Activated CD4-positive, CD25-positive, alpha-beta regulatory T cell (primary cell): Measurements from ENCODE around the gene SKIDA1.
"Not testable (repeated sequence)": the region's sequence is repeated elsewhere in the genome, so short reads cannot be mapped to it uniquely, and the experiment has no call there.

ENCODE experiments used
- DNase-seq, 4 experiments: peaks; one replicate each; lab custom pipeline; 2025; lab: John Stamatoyannopoulos, UW

The SKIDA1 gene

DNA sequence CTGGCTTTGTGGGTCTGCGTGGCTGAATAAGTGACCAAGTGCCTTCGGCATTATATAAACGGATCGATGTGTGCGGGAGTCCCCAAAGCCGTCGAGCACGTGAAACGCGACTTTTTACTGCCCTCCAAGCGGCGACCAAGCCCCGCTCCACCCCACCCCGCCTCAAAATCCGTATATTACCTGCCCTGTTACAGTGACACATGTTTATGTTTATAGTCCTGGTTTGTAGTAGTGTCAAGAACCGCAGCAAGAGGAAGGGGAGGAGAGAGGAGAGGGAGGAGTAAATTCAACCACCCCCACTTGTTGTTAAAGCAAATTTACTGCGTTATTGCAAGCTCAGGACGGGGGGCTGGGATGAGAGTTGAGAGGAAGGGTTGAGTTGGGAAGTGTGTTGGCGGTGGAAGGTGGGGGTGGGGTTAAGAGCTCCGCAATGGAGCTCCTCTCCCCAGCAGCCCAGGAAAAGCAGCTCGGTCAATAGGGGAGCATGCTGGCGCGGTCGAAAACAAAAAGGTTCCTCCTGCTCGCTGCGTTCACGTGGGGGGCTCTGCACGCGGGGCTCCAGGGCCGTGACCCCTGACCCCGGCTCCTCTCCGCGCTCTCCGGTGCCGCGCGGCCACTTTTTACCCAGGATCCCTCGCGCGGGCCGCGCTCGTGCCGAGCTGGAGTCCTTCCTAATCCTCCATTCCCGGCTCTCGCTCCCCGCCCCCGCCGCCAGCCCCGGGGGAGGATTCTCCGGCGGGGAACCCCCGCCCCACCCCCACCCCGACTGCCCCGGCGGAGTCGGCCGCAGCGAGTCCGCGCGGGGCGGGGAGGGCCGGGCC, at the start of gene SKIDA1:
Gene SKIDA1, minus strand, starts transcription at position 316 of the 821 bp plus-strand sequence. CDS start 7,860 bp downstream, outside the sequence.
- peak; percentile 16 to 30 (median 22) for DNase-seq

DNA sequence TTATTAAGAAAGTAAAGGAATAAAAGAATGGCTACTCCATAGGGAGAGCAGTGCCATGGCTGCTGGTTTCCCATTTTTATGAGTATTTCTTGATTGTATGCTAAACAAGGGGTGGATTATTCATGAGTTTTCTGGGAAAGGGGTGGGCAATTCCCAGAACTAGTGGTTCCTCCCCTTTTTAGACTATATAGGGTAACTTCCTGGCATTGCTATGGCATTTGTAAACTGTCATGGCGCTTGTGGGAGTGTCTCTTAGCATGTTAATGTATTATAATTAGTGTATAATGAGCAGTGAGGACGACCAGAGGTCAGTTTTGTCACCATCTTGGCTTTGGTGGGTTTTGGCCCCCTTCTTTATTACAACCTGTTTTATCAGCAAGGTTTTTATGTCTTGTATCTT, 49.0 kb upstream of the SKIDA1 start:
- DNase-seq = not testable (repeated sequence)

DNA sequence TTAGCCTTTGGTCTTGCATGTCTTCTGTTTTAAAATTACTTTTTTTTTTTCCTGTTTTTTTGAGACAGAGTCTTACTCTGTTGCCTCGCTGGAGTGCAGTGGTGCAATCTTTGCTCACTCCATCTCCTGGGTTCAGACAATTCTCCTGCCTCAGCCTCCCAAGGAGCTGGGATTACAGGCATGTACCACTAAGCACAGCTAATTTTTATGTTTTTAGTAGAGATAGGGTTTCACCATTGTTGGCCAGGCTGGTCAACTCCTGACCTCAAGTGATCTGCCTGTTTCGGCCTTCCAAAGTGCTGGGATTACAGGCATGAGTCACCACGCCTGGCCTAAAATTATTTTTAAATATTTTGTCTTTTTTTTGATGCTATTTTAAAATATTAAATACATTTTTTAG, 47.1 kb upstream of the SKIDA1 start:
- DNase-seq = no peak

DNA sequence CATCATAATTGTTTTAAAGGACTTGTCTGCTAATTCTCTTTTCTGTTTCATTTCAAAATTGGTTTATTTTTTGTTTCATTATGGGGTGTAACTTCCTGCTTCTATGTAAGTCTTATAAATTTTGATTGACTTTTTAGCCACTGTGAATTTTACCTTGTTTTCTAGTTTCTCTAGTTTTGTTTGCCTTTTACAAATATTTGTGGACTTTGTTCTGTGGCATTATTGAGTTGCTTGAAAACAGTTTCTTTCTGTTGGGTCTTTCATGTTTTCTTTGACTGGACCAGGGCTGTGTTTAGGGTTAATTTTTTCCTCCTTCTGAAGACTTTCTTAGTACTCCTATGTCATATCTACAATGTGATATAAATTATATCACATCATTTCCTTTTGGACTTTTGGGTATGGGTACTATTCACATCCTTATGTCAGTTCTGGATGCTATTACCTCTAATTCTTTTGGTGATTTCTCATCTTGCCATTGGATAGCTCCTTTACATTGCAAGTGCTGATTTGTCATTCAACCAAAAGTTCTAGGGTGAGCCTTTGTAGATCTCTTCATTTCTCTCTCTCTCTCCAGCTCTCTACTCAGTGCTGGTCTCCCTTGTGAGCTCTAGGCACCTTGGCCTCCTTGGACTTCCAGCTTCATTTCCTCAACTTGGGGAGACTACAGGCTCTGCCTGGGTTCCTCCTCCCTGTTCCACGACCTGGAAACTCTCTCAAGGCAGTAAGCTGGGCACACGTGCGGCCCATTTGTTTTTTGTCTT, 45.5 kb upstream of the SKIDA1 start:
- DNase-seq = no peak

DNA sequence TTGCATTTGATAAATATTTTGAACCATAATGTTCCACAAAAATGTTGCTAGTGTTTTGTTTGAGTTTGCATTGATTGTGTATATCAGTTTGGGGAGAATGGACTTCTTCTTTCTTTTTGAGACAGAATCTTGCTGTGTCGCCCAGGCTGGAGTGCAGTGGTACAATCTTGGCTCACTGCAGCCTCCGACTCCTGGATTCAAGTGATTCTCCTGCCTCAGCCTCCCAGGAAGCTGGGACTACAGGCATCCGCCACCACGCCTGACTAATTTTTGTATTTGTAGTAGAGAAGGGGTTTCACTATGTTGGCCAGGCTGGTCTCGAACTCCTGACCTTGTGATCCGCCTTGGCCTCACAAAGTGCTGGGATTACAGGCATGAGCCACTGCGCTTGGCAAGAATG, 33.5 kb upstream of the SKIDA1 start:
- DNase-seq = not testable (repeated sequence)

DNA sequence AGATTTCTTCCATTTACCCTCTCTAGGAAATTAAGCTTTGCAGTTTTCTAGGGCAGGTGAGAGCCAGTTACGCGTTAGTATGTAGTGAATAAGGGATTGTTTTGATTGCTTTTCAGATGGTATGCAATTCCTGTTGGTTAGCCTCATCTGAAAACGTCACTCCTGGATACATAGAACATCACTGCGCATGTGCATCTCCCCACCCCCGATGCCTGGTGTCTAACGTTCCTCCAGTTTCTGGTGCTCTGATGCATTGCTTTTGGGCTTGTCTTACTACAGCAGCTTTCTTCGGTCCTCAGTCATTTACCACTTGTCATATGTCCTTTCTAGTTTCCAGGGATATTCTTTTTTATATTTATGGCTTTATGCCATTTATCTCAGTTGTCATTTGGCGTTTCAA, 31.0 kb upstream of the SKIDA1 start:
- no peak for DNase-seq

DNA sequence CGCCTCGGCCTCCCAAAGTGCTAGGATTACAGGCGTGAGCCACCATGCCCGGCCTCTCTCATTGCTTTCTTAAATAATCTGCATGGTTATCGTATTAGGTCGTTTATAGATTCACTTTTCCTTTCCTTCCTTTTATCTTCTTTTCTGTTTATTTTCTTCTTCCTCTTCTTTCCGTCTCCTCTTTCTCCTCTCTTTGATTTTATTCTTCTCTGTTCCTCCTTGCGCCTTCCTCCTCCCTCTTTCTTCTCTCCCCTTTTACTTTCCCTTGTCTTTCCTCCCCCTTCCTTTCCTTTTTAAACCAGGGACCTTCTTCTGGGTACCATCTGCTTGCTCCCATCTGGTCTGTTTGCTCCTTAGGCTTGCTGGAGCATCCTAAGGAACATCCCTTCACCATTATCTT, 27.2 kb upstream of the SKIDA1 start:
- DNase-seq = no peak

DNA sequence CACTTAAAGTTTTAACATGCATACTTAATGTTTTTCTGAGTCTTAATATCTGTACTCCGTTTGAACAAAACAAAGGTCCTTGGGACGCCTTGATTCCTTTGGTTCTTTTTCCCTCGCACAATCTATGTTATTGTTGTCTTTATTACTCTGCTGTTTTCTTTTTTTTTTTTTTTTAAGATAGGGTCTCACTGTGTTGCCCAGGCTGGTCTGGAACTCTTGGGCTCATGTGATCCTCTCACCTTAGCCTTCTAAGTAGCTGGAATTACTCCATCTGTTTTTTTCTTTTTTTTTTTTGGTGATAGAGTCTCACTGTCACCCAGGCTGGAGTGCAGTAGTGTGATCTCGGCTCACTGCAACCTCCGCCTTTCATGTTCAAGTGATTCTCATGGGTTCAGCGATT, 21.8 kb upstream of the SKIDA1 start:
- no peak for DNase-seq

DNA sequence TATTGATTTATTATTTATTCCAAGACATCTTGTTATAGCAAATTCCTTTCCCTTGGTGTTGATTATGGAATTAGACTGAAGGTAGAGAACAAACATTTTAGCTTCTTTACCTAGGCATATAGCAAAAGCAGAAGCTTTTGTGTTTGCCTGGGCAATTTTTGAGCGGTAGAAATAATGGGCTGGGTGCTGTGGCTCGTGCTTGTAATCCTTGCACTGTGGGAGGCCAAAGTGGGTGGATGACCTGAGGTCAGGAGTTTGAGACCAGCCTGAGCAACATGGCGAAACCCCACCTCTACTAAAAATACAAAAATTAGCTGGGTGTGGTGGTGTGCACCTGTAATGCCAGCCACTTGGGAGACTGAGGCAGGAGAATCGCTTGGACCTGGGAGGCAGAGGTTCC, 15.2 kb upstream of the SKIDA1 start:
- not testable (repeated sequence) for DNase-seq

DNA sequence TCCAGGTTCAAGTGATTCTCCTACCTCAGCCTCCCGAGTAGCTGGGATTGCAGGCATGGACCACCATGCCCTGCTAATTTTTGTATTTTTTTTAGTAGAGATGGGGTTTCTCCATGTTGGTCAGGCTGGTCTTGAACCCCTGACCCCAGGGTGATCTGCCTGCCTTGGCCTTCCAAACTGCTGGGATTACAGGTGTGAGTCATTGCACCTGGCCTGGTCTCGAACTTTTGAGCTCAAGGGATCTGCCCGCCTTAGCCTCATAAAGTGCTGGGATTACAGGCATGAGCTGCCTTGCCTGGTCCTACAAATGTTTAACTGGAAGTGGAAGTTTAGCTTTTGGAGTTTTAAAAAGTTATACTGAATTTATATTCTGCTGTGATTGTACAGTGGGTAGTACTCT, 11.4 kb upstream of the SKIDA1 start:
- no peak for DNase-seq

DNA sequence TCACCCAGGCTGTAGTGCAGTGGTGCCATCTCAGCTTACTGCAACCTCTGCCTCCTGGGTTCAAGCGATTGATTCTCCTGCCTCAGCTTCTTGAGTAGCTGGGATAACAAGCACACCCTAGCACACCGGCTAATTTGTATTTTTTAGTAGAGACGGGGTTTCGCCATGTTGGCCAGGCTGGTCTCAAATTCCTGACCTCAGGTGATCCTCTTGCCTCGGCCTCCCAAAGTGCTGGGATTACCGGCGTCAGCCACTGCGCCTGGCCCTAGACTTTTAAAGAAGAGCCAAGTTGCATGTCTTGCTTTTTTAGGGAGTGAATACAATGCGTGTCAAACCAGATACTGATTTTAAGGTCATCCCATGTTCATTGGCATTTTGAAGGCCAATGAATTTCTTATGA, 10.5 kb upstream of the SKIDA1 start:
- not testable (repeated sequence) for DNase-seq

DNA sequence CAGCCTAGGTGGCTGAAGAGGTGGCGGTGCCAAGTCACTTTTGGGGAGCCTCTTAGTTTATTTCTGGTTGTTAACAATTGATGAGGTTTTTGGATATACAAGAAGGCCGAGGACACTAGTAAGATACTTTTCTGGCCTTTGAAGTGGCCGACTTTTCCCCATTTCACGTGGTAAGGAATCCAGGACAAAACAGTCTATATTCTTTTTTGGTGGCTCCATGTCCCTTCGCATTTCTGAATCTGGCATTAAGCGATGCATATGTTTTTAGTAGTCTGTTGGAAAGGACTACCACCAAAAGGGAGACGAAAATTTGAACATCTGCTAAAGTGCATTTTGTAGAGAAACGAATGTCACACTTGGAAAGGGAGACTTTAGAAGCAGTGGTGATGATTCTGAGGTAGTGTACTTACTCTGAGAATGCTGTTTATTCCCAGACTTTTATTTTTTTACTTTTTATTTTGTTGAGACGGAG, 10.0 kb upstream of the SKIDA1 start:
- no peak for DNase-seq

DNA sequence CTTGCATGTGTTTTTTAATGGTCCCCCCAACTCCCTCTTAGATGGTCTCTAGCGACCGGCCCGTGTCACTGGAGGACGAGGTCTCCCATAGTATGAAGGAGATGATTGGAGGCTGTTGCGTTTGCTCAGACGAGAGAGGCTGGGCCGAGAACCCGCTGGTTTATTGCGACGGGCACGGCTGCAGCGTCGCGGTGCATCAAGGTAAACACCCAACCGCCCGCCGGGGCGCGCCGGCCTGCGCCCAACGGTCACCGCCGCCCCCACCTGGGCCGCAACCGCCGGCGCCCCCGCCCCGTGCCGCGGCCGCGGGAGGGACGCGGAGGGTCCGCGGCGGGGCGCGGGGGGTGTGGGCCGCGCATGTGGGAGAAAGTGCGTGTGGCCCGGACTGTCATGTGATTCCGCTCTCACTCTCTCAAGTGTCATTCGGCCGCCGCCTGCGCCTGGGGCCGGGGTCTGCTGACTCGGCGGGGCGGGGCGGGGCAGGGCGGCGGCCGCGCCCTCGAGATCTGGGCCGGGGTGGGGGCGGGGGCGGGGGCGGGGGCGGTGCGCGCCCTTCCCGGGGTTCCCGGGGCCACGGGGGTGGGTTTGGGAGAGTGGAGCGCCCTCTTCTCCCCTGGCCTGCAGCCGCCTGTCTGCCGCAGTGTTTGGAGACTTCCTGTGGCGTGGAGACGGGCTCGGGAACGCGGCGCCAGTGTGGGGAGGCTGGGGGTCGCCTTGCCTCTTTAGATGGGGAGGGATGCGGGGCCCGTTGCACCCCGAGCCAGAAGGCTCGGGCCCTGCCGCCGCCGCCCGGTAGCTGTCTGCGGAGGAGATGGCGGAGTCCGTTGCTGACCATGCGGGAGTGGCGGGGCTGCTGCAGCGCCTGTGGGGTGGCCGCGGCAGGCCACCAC, 9.4 kb upstream of the SKIDA1 start:
- DNase-seq = peak; percentile 16 to 35 (median 26)

DNA sequence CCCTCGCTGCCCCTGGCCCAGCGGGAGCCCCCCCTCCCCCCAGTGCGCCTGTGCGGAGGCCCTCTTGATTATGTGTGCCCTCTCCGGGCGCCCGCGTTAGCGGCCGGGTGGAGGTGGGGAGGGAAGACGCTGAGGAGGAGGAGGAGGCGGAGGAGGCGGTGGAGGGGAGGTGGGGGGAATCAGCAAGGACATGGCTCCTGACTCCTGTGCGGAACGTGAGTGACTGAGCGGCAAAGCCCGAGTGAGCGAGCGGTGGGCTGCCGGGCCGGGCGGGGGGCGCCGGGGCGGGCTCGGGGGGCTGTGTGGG, 8.8 kb upstream of the SKIDA1 start:
- no peak for DNase-seq

DNA sequence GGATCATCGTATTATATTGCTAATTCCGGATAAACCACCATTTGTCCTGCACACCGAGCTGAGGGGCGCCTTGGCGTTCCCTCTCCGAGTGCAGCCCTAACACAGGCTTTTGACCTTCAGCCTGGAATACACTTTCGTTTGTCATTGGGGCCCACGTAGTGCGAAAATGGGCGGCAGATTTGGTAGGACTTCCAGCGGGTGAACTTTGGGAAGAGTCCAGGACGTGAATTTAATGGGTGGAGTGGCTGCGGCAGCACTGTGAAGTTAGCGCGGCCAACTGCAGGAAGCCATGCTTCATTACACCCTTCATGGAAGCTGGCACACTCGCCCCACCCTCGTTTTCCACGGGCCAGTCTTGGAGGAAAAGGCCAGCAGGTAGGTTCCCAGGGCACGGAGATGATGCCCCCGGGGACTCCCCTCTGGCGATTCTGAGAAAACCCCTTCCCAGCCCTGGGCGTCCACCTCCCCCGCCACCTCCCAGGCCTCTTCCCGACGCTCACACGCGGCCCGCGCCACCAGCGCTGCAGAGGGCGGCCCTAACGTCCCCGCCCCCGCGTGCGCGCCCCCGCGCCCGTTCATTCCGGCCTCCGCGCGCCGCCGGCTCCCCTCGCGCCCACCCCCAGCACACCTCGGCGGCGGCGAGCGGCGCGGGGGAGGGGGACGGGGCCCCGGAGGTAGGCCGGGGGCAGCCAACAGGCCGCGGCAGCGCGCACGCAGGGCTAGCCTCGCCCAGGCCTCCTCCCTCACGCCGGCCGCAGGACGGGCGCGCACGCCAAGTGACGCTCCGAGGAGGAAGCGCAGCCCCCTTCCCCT, 8.2 kb upstream of the SKIDA1 start, which contains the start of gene MLLT10:
Gene MLLT10, plus strand, starts transcription at position 766 of the 813 bp plus-strand sequence. CDS start 413 bp downstream, outside the sequence.
- DNase-seq = peak; percentile 80 to 97 (median 90)

DNA sequence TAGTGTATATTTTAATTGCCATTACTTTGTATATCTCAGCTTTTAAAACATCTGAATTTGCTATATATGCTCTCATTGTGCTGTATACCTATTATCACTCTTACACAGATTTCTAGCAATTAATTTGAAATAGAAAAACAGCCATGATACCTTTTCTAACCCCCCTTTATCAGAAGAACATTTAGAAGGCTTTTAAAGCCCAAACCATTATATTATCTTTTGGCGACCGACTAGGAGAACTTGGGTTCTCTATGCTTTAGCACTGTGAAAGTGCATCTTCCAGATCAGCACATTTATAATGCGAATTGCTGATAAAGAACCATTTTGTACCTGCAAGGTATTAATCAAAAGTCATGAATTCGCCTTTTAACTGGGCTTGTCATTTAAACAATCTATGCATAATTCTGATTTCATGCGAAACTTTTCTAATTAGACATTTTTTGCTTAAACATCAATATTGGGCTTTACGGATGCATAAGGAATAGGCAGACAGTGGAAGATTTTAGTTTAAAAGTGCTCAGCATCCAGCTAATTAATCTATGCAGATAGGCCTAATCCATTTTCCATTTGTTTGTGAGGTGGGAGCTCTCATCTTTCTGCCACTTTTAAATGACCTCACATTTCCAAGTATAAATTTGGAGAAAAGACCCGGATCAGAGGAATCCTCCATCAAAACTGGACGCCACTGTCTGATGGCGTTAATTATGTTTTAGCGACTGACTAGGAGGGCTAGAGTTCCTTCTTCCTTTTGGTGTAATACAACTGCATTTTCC, 7.4 kb upstream of the SKIDA1 start:
- DNase-seq = no peak

DNA sequence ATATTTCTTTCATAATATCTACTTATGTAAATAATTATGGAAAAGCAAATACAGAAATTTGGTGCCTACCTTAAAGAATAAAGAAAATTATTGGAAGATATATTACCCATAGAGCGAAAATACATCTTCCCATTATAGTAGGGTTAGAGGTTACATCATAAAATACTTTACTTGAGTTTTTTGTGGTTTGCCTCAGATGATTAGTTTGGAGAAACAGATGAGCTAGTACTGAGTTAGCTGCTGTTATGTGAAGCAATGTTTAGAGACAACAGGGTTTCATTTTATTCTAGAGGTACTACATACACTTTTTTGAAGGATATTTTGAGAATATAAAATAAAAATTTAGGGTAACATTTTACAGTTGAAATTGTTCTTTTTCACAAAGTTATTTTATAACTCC, 5.7 kb upstream of the SKIDA1 start:
- no peak for DNase-seq

DNA sequence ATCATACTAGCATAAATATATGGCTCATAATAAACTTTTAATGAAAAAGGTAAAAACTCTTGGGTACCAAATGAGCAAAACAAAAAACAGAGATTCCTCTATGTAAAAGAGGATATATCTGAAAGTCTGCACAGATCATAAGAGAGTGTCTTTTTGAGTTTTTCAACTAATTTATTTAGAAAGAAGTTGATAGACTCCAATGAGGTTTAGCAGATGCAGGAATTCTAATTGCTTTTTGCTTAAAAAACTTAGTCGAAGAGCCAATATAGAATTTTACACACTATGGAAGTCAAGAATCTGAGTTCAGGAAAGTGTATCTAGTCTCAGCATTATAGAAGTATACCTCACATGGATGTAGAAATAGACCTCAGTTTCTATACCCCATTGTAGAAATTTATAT, 5.2 kb upstream of the SKIDA1 start:
- no peak for DNase-seq

DNA sequence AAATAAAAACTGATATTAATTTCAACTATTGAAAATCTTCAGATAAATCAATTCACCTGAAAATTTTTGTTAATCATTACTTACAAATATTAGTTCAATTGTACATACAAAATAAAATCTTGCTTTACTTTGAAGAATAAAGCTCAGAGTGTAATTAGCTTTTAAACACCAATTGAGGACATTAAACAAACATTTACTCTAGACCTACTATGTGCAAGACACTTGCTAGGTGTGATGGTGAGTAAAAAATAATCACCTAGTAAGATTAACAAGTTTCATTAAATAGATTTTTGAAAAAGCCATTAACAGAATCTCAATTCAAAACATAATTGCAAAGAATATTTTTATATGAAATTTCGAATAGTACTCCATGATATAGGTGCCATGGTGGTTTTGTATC, 4.7 kb upstream of the SKIDA1 start:
- DNase-seq = no peak
